GM23338 (cell line): Measurements from ENCODE around the gene CDCA7L.

Experiments
- CREB1 ChIP-seq: fragments of 250-450 bp; sonication (Bioruptor Pico); IDR thresholded peaks from 2 replicates; pipeline ENCODE4 v1.5.0; 2020; ENCODE audit warnings: low read depth, mild to moderate bottlenecking, moderate library complexity
- CTCF ChIP-seq, 2 experiments: fragments of 200-600 bp in 1 of 2; sonication (generic) in 1 of 2; conservative IDR thresholded peaks; 2 replicates each; pipeline versions ENCODE4 v1.5.1 to v1.6.1; 2016 to 2017; ENCODE audit warnings: antibody characterized with exemption in 2 of 2, low read depth in 2 of 2, mild to moderate bottlenecking in 2 of 2, moderate library complexity in 1 of 2
- ETS1 ChIP-seq: IDR thresholded peaks from 2 replicates; pipeline ENCODE4 v1.6.1; 2016; ENCODE audit warnings: antibody characterized with exemption
- EZH2 ChIP-seq: fragments of 200-600 bp; sonication (generic); IDR thresholded peaks from one replicate; pipeline ENCODE4 v1.8.0; 2017; ENCODE audit warnings: antibody characterized with exemption, mild to moderate bottlenecking, low read depth; ENCODE audit not compliant: unreplicated experiment
- EZH2phosphoT487 ChIP-seq: fragments of 200-600 bp; sonication (generic); IDR thresholded peaks from one replicate; pipeline ENCODE4 v1.8.1; 2018; ENCODE audit warnings: antibody characterized with exemption; ENCODE audit not compliant: unreplicated experiment
- JUNB ChIP-seq: IDR thresholded peaks from one replicate; pipeline ENCODE4 v1.6.1; 2016; ENCODE audit warnings: antibody characterized with exemption; ENCODE audit not compliant: unreplicated experiment
- NANOG ChIP-seq: IDR thresholded peaks from 2 replicates; pipeline ENCODE4 v1.6.1; 2016; ENCODE audit warnings: antibody characterized with exemption, borderline replicate concordance
- POLR2AphosphoS5 ChIP-seq: IDR thresholded peaks from 2 replicates; pipeline ENCODE4 v1.6.1; 2016; ENCODE audit warnings: antibody characterized with exemption, low read depth
- REST ChIP-seq: IDR thresholded peaks from one replicate; pipeline ENCODE4 v1.6.1; 2018; ENCODE audit warnings: antibody characterized with exemption; ENCODE audit not compliant: unreplicated experiment
- STAT1 ChIP-seq: IDR thresholded peaks from one replicate; pipeline ENCODE4 v1.6.1; 2016; ENCODE audit warnings: antibody characterized with exemption; ENCODE audit not compliant: unreplicated experiment
- ZNF114 ChIP-seq: fragments of 250-450 bp; sonication (Bioruptor Pico); IDR thresholded peaks from 2 replicates; pipeline ENCODE4 v1.5.0; 2020; ENCODE audit warnings: mild to moderate bottlenecking, moderate library complexity

- TF ChIP-seq CTCF (conservative IDR thresholded peaks at IDR 0.05; ENCODE audit: low read depth in 2 of 2) (no peak), REST (no peak), POLR2AphosphoS5 (no peak), JUNB (no peak), EZH2 (no peak), CREB1 (CRISPR knock-in tag) (no peak), ETS1 (no peak), EZH2phosphoT487 (no peak), NANOG (no peak), STAT1 (no peak), ZNF114 (no peak)
Measured at GRCh38 chr7:21946222-21946709, 567 bp upstream of the CDCA7L start.
